ENCODE measurements around the gene SLC22A2. TPM values are rescaled to one million over a fixed set of nuclear protein-coding genes. Genes with fewer than 3 reads are reported as not detected.

Gene SLC22A2
- total and polyA plus RNA-seq, 2 donors (not counting 3 experiments of a cell fraction or from before 2014, with no cell fraction given), result not detected

DNA sequence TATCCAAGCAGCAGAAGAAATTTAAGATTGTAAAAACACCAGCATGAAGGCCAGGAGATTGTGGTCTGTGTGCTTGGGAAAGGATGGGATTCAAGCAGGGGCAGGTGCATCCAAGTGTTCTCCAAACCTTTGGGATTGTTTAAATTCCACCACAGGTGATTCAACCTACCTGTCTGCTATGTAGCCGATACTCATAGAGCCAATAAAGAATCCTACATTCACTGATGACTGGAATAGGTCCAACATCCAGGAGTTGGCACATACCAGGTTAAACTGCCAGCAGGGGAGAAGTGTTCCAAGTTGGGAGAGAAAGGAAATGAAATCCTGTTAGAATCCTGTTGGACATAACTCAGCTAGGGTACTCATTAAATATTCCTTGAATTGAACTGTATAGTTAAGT is 2.2 kb downstream of the SLC22A2 start:
- TF ChIP-seq, protein P1, sequence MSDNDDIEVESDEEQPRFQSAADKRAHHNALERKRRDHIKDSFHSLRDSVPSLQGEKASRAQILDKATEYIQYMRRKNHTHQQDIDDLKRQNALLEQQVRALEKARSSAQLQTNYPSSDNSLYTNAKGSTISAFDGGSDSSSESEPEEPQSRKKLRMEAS (IDR thresholded peaks at IDR 0.05; ENCODE audit: insufficient read depth, insufficient read length), result no peak
- no peak for TF ChIP-seq EZH2 (IDR thresholded peaks at IDR 0.05; ENCODE audit: borderline replicate concordance, low read depth, low read length, severe bottlenecking)
- H3K9me1 ChIP-seq (replicated peaks; ENCODE audit: control insufficient read depth, extremely low read depth, insufficient read depth, low read length), result no peaks in the 10 kb centered on the region
- H3K9me3 ChIP-seq (replicated peaks; ENCODE audit: control insufficient read depth, insufficient read depth, low read length), result peaks cover 2% of the 10 kb centered on the region
- H3K4me3 ChIP-seq (replicated peaks in 1 of 3; ENCODE audit: insufficient read depth in 1 of 3, low read depth in 1 of 3, low read length in 3 of 3), result no peak overlapping the region
- FAIRE-seq (no peak), DNase-seq (ENCODE audit: low read depth, low spot score) (no peak)
- dilution Hi-C loops (cut with MboI; ENCODE audit: extremely low pct_ligation_motif_present, low sequenced_read_pairs), result no loop called here
- H4K20me1 ChIP-seq (replicated peaks; ENCODE audit: control insufficient read depth, extremely low read depth, insufficient read depth, low read length), result no peaks in the 10 kb centered on the region
- no TSS peak for BruUV-seq (replicated peaks)
- no peaks in the 10 kb centered on the region for H3K27me3 ChIP-seq (ENCODE audit: control insufficient read depth in 2 of 2, insufficient read depth in 2 of 2, low read length in 2 of 2)
- ChIA-PET CTCF (no interaction called here), POLR2A (no interaction called here)
- H2AFZ ChIP-seq (ENCODE audit: low read depth, low read length), result no peak overlapping the region
- H3K79me2 ChIP-seq (ENCODE audit: control insufficient read depth, insufficient read depth, low read length), result no peaks in the 10 kb centered on the region
- H3K9ac ChIP-seq (replicated peaks; ENCODE audit: extremely low read depth, insufficient read depth, low read length), result no peak overlapping the region
- H3K4me1 ChIP-seq (ENCODE audit: control insufficient read depth, extremely low read depth, insufficient read depth, low read length), result no peaks in the 10 kb centered on the region
- no peaks in the 10 kb centered on the region for H3K36me3 ChIP-seq (ENCODE audit: control insufficient read depth in 2 of 2, extremely low read depth in 1 of 2, insufficient read depth in 2 of 2, low read length in 2 of 2)
- no peak overlapping the region for H3K27ac ChIP-seq (ENCODE audit: insufficient read depth, low read depth, low read length)
- H3K4me2 ChIP-seq (ENCODE audit: insufficient read depth, low read length), result no peak overlapping the region
- intact Hi-C loops (cut with micrococcal nuclease), result no loop called here

DNA sequence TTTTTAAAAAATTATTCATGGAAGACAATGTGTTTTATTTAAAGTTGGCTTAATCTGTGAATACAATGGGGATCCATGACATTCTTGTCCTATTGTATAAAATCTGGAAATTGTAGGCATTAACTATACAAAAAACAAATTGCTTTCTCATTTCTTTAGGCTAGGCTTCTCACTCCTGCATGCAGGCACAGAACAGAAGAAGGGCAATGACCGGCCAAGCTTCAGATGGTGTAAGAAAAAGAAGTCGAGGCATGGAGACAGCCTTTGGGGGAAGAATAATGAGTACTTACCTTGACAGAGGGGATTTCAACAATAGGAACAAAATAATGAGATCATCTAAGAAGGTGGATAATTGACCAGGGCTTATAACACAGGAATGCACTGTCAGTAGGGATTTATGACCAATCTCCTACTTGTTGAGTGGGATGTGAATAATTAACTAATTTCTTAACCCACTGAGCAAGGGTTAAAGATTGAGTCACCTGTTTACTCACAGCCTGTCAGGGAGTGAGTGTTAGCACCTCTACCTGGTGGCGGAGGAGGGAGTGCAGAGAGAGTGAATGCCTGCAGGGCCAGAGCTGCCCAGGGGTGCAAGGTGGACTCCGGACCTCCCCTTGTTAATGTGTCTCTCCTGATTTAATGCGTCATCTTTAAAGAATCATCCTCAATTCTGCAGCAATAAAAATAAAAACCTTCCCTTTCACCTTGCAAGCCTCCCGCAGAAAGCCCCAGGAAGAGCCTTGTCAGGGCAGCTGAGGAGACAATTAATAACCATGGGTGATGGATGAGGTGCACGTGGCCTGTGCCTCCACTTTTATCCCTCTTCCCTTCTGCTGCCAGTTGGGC is 3.9 kb downstream of the SLC22A2 start:
- no peaks in the 10 kb centered on the region for H3K4me1 ChIP-seq (ENCODE audit: control insufficient read depth, extremely low read depth, insufficient read depth, low read length)
- no TSS peak for BruUV-seq (replicated peaks)
- H3K9me1 ChIP-seq (replicated peaks; ENCODE audit: control insufficient read depth, extremely low read depth, insufficient read depth, low read length), result no peaks in the 10 kb centered on the region
- FAIRE-seq, result no peak
- no peak overlapping the region for H3K9ac ChIP-seq (replicated peaks; ENCODE audit: extremely low read depth, insufficient read depth, low read length)
- dilution Hi-C loops (cut with MboI; ENCODE audit: extremely low pct_ligation_motif_present, low sequenced_read_pairs) (no loop called here), intact Hi-C loops (cut with micrococcal nuclease) (no loop called here)
- DNase-seq (ENCODE audit: low read depth, low spot score), result no peak
- H3K27me3 ChIP-seq (ENCODE audit: control insufficient read depth in 2 of 2, insufficient read depth in 2 of 2, low read length in 2 of 2), result no peaks in the 10 kb centered on the region
- TF ChIP-seq POLR2A (IDR thresholded peaks at IDR 0.05; ENCODE audit: low read depth, low read length) (no peak), MYC (IDR thresholded peaks at IDR 0.05; ENCODE audit: low read depth, low read length) (no peak), JUN (IDR thresholded peaks at IDR 0.05; ENCODE audit: borderline replicate concordance, insufficient read depth, insufficient read length, low read depth) (no peak), POLR2AphosphoS5 (IDR thresholded peaks at IDR 0.05; ENCODE audit: insufficient read depth, low read depth, low read length) (no peak)
- TF ChIP-seq, protein P1 (IDR thresholded peaks at IDR 0.05; ENCODE audit: insufficient read depth, insufficient read length), result no peak
- no peaks in the 10 kb centered on the region for H3K36me3 ChIP-seq (ENCODE audit: control insufficient read depth in 2 of 2, extremely low read depth in 1 of 2, insufficient read depth in 2 of 2, low read length in 2 of 2)
- no peaks in the 10 kb centered on the region for H4K20me1 ChIP-seq (replicated peaks; ENCODE audit: control insufficient read depth, extremely low read depth, insufficient read depth, low read length)
- H3K4me3 ChIP-seq (replicated peaks in 1 of 3; ENCODE audit: insufficient read depth in 1 of 3, low read depth in 1 of 3, low read length in 3 of 3), result no peak overlapping the region
- H2AFZ ChIP-seq (ENCODE audit: low read depth, low read length), result no peak overlapping the region
- H3K79me2 ChIP-seq (ENCODE audit: control insufficient read depth, insufficient read depth, low read length), result no peaks in the 10 kb centered on the region
- no peak overlapping the region for H3K27ac ChIP-seq (ENCODE audit: insufficient read depth, low read depth, low read length)
- CTCF ChIA-PET, result no interaction called here
- peaks cover 2% of the 10 kb centered on the region for H3K9me3 ChIP-seq (replicated peaks; ENCODE audit: control insufficient read depth, insufficient read depth, low read length)
- no peak overlapping the region for H3K4me2 ChIP-seq (ENCODE audit: insufficient read depth, low read length)
- POLR2A ChIA-PET, result no interaction called here

All from endothelial cell of umbilical vein (primary cell).